AG09309 (cell line): ENCODE measurements around the gene SLC16A12.

Experiments
- DNase-seq: peaks from one replicate; pipeline ENCODE4 v3.0.0-alpha.2; 2010; ENCODE audit warnings: low read depth
- H3K4me3 ChIP-seq: 2 replicates; pipeline ENCODE4 v1.5.1; 2011; ENCODE audit warnings: mild to moderate bottlenecking, low read depth, low read length, moderate library complexity; ENCODE audit not compliant: control insufficient read depth
- TF ChIP-seq, protein P1 (sequence below): IDR thresholded peaks from 2 replicates; pipeline ENCODE4 v1.5.1; 2011; ENCODE audit warnings: mild to moderate bottlenecking, low read depth, low read length, inconsistent platforms; ENCODE audit not compliant: insufficient read depth, control insufficient read depth; ENCODE audit errors: missing control alignments

SLC16A12 gene

DNA sequence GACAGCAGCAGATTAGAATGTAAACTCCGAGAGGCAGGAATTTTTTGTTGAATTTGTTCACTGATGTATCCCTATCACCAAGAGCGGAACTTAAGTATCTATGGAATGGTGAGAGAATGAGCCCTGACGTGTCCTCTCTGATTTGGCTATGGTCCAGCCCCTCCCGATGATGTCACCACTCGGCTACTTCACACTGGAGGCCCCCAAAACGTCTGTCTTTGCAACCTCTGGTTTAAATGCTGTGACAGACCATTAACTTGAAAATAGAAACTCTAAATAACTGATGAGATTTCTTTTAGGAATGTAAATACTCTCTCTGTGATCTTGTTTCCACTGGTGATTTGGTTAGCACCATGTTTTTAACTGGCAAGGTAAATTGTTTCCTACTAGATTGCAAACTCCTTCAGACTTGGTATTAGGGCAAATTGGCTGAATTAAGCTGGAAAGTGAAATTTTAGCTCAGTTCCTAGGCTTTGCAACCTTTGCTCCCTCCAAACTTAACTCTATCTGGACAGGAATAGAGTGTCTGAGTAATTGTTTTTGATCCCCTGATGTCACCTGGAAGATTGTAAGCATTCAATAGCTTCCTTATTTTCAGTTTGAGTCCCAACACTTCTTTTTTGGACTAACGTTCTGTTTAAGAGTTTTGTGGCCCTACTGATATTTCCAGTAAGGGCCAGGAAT is 19.1 kb downstream of the SLC16A12 start:
- TF ChIP-seq, protein P1, sequence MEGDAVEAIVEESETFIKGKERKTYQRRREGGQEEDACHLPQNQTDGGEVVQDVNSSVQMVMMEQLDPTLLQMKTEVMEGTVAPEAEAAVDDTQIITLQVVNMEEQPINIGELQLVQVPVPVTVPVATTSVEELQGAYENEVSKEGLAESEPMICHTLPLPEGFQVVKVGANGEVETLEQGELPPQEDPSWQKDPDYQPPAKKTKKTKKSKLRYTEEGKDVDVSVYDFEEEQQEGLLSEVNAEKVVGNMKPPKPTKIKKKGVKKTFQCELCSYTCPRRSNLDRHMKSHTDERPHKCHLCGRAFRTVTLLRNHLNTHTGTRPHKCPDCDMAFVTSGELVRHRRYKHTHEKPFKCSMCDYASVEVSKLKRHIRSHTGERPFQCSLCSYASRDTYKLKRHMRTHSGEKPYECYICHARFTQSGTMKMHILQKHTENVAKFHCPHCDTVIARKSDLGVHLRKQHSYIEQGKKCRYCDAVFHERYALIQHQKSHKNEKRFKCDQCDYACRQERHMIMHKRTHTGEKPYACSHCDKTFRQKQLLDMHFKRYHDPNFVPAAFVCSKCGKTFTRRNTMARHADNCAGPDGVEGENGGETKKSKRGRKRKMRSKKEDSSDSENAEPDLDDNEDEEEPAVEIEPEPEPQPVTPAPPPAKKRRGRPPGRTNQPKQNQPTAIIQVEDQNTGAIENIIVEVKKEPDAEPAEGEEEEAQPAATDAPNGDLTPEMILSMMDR: no peak
- H3K4me3 ChIP-seq: no peak overlapping the region
- peak; percentile 66 for DNase-seq

DNA sequence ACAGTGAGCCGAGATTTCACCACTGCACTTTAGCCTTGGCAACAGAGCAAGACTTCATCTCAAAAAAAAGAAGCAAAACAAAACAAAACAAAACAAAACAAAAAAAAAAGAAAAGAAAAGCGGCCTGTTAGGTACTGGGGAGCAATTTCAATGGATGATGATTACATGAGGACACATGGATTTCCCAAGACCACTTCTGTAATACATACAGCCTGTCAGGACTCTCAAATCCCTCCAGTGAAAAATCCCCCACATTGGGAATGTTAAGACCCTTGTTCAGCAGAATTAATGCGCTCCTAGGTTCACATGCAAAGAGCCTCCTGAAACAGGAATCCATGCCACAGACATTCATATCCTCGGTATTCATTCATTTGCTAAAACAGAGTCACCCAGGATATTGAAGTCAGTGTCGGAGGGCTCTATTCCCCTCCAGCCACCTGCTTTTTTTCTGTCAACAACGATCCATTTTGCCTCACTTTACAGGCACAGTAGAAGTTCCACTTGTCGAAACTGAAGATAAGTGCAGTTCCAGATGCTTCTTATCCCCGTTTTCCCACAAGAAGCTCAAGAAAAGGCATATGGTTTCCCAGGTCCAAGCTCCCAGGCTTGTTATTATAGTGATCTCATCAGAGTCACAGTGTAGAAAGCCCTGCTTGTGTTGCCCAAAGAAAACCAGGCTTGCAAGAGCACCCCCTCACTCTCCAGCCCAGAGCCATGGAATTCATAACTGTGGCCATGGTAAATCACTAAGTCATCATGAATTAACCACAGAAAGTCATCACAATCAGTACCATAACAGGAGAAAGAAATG is 20.2 kb downstream of the SLC16A12 start:
- peak; percentile 96 for DNase-seq
- TF ChIP-seq, protein P1: no peak
- no peak overlapping the region for H3K4me3 ChIP-seq

DNA sequence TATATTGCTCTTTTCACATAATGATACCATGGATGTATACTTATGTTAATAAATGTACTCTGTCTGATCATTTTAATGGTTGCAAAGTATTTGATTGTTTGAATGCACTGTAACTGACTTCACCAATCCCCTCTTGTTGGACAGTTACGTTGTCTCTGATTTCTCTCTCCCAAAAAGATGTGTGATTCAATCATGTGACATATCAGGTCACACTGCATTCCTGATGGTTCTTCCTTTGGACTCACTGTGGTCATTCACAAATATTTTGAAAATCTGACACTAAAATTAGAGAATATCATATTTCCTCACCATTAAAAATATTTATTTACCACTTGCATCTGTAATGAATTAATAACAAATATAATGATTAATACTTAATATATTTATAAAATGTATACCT is 22.2 kb downstream of the SLC16A12 start:
- H3K4me3 ChIP-seq: no peak overlapping the region
- TF ChIP-seq, protein P1: no peak
- DNase-seq: no peak

DNA sequence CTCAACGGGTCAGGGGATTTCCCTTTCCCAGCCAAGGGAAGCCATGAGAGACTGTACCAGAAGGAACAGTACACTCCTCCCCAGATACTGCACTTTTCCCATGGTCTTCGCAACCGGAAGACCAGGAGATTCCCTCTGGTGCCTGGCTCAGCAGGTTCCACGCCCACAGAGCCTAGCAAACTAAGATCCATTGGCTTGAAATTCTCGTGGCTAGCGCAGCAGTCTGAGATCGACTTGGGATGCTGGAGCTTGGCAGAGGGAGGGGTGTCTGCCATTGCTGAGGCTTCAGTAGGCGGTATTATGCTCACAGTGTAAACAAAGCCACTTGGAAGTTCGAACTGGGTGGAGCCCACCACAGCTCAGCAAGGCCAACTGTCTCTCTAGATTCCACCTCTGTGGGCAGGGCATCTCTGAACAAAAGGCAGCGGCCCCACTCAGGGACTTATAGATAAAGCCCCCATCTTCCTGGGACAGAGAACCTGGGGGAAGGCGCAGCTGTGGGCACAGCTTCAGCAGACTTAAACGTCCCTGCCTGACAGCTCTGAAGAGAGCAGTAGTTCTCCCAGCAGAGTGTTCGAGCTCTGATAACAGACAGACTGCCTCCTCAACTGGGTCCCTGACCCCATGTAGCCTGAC is 29.6 kb downstream of the SLC16A12 start:
- DNase-seq: no peak
- H3K4me3 ChIP-seq: no peak overlapping the region
- TF ChIP-seq, protein P1: no peak

DNA sequence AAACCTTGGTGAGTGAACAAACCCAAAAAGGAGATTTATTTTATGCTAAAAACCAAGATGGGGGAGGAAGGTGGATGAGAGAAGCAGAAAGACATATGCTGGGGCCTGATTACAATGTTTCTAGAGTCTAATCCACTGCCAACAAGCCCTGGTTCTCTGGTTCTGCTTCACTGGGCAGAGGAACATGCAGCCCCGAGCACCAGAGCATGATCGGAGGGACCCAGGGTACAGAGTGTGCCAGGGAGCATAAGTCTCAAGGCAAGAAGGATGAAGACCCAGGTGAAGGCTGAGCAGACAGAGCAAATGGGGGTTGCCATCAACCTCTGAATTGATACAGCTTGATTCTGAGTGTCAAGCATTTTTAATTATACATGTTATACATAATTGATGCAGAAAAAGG is 30.7 kb downstream of the SLC16A12 start:
- H3K4me3 ChIP-seq: no peak overlapping the region
- TF ChIP-seq, protein P1: no peak
- DNase-seq: no peak

DNA sequence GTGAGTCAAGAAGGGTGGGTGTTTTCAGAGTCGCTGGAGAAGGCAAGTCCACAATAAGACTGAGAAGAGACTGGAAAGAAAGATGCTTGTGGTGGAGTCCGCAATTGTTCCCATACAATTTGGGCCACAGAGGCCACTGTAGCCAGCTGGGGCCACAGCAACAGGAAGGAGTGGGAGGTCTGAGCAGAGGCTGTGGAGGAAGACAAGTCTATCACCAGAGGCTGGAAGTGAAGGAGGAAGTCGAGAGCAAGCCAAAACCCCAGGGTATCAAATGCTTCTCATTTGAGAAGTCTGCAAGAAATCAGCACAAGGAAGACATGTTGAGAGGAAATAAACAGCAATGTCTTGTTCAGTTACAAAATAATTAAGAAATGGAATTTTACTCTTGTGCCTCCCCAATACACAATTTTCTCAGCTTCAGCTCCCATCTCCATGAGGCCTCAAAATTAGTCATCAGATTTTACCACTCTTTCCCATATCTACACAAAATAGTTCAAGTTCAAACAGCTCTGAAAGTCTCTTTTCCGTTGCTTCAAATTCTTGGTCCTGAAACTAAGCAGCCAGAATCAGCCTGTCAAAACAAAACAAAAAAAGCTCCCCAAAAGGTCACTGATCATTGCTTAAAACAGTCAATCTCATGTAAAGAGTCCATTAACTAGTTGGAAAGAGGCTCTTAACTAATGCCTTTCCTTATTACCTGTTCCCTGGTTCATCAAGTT is 31.6 kb downstream of the SLC16A12 start:
- H3K4me3 ChIP-seq: no peak overlapping the region
- no peak for DNase-seq
- TF ChIP-seq, protein P1: no peak
